NCI-H2081 (cell line): ENCODE data around the gene EBF3.
"Not testable (repeated sequence)": the region's sequence is repeated elsewhere in the genome, so short reads cannot be mapped to it uniquely, and the experiment has no call there.

ENCODE experiments used
- DNase-seq, 2 experiments: peaks; one replicate each; lab custom pipeline; 2025; lab: John Stamatoyannopoulos, UW

Gene EBF3

DNA sequence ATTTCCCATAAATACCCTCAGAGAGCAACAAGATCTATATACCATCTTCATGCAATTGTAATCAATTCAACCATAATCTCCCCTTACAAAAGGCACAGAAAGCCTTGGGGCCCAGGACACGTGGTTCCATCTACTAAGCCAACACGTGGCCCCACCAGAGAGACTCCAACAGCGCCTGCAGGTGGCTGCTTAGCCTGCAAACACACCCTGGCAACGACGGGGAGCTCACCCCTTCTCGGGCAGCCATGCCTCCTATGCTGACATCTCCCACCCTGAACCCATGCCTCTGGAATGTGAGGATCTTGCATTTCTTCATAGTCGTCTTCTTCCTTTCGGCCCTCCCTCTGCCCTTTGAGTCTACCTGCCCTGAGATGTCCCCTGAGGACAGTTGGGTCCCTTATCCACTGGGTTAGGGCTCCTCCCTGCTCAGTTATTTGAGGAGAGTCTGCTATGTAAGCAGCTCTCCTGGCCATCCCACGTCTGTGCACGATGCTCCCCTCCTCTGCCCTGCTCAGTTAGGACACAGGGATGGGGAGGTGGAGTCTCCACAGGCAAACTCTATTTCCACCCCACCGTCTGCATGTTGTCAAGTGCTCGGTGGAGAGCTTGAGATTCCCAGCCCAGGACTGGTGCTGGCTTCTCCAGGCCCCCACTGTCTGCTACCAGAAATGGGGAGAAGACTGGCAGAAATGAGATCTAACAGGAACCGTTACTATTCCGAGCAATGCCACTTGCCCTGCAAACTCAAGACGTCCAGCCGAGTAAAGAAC lies 36.5 kb downstream of the EBF3 start:
- DNase-seq, result no peak

DNA sequence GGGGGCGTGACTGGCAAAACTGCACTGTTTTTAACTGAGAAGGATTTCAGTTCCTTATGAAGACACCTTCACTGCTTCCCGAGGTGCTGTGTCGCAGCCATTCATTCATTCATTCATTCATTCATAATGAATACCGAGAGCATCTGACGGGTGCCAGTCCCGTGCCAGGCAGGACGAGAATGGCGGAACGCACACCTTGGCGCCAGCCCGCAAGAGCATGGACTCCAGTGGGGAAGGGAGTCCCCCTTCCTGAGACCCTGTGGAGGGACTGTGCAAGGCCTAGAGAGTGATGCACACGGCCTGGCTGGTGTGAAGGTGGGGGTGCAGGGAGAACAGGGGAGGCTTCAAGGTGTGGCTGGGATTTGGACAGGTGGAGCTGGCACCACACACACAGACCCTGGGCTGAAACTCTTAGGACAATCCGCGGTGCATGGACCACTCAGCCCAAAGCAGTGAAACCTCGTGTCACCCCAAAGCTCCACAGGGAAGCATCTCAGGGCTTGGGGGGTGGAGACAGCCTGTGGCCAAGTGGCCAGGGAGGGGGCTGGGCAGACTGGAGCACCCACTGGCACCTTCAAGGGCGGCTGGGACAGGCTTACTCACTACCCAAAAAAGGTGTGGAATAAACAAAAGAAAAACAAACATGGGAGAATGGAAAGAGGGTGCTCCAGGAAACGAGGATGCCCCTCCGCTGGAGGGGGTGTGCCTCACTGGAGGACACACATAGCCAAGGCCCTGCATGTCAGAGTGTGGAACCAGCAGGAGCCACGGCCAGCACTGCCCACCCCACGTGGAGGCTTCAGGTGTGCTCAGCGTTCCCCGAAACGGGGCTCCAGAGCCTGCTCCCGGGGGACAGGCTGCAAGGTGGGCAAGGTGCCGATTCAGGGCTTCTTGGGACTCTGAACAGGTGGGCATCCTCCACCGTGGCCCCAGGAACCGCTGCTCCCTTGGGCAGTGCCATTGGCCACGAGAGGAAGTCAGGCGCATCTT lies 37.7 kb downstream of the EBF3 start:
- DNase-seq, result no peak

DNA sequence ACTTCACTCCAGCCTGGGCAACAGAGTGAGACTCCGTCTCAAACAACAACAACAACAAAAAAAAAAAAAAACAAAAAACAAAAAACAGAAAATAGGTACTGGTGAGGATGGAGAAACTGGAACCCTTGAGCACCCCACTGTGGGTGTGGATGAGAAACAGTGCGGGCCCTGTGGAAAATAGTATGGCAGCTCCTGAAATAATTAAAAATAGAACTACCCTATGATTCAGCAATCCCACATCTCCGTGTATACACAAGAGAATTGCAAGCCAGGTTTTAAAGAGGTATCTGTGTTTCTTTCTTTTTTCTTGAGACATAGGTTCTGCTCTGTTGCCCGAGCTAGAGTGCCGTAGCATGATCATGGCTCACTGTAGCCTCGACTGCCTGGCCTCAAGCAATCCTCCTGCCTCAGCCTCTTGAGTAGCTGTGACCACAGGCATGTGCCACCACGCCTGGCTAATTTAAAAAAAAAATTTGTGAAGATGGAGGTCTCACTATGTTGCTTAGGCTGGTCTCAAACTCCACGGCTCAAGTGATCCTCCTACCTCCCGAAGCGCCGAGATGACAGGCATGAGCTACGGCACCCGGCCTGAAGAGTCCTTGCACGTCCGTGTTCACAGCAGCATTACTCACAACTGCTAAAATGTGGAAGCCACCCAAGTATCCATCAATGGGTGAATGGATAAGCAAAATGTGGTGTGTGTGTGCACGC lies 39.5 kb downstream of the EBF3 start:
- no peak for DNase-seq

- no peak for DNase-seq
Observed at GRCh38 chr10:129922598-129923123, 41.4 kb downstream of the EBF3 start.

DNA sequence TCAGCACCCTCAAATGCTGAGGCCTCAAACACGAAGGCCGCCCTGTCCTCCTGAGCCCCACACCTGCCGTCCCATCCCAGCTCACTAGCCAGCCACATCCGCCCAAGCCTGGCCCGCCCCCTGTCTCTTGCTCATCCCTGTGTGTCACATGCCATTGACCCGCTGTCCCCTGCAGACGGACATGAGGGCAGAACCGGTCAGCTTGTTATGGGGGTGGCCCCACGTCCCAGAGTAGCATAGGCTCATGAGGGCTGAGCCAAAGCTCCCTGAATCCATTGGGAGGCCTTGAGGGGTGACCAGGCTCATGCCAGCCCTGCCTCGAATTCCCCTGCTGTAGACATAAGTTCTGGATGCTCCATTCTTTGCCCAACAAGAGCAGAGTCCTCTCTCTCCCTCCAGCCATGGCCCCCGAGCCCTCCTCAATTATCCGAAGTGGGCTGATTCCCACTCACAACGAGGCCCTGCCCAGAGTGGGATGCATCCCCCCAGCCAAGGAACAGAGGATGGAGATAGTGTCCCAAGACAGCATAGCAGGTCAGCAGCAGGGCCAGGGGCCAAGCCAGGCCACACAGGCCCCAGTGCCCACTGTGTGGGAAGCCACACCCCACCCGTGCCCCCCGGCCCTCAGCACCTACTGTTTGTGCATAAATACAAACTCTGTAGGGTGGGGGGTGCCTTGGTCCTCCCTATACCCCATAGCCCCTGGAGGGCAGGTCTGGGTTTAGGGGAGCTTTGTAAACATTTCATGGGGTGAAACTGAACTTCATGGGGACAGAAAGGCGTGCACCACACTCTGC lies 42.1 kb downstream of the EBF3 start:
- DNase-seq, result no peak

DNA sequence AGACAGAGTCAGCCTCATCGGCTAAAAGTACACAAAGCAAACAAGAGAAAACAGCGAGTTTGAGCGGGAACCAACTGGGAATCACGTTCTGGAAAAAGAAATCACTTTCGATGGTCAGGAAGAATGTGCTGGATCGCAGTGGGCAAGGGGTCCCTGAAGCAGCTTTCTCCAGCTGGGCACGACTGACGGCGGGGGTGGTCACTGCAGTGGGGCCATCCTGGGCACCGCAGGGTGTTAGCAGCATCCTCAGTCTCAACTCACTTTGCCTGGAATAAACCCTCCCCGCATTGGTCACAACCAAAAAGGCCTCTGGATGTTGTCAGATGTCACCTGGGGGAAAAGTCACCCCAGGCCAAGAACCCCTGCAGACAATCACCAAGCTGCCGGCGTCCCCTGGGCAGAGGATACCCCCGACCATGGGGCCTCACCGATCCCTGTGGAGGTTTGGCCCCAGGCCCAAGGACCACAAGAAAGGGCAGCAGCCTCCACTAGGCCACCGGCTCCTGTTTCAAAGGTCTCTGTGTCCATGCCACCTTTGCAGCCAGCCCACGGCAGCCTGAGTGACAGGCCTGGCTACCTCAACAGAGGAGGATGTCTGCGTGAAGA lies 42.9 kb downstream of the EBF3 start:
- DNase-seq, result no peak

DNA sequence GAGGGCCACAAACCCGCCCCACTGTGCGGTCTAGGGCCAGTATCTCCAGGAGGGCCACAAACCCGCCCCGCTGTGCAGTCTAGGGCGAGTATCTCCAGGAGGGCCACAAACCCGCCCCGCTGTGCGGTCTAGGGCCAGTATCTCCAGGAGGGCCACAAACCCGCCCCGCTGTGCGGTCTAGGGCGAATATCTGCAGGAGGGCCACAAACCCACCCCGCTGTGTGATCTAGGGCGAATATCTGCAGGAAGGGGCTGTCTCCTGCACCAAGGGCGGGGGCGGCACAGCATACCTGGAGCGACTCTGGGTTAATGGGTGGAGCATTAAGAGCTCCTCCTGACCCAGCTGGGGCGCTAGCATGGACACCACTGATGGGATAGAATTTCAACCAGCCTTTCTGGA lies 43.9 kb downstream of the EBF3 start:
- DNase-seq, result not testable (repeated sequence)

- DNase-seq, result no peak
Observed at GRCh38 chr10:129919358-129919757, 44.7 kb downstream of the EBF3 start.

DNA sequence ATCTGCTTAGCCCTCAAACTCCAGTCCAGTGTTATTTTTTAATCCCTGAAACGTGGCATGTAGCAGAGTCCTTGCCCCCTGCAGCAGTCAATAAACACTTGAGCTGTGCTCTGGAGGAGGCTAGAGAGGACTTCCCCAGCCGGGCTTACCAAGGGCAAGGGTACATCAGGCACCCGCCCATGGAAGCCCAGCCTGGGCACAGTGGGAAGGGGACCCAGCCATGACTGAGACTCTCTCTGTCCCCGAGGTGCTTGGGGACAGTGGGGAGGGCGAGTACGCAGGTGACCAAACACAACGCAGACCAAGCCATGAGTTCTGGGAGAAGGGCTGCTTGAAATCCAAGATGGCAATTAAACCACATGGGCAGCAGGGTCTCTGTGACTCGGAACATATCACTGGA lies 45.2 kb downstream of the EBF3 start:
- DNase-seq, result no peak

- no peak for DNase-seq
Observed at GRCh38 chr10:129918401-129918800, 45.7 kb downstream of the EBF3 start.

- DNase-seq, result no peak
Observed at GRCh38 chr10:129917936-129918335, 46.1 kb downstream of the EBF3 start.

- no peak for DNase-seq
Observed at GRCh38 chr10:129916506-129916995, 47.5 kb downstream of the EBF3 start.

- no peak for DNase-seq
Observed at GRCh38 chr10:129915526-129916378, 48.3 kb downstream of the EBF3 start.

DNA sequence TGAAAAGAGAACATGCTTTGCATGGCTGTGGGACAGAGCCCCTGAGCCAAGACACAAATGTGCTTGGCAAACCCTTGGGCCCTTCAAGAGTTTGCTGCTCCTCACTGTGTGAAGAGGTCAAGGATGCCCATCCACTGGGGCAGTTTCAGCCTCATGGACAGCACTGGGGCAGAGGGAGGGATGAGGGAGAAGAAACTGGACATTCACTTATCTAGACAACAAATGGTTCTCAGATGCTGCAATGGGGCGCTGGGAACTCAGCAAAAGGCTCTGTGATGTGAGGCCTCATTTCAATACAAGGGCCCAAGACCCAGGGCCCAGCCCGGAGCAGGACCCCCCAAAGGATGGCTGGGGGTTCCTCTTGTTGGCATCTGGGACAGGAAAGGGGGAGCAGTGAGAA lies 49.1 kb downstream of the EBF3 start:
- no peak for DNase-seq

- no peak for DNase-seq
Observed at GRCh38 chr10:129914153-129914855, 49.8 kb downstream of the EBF3 start.

DNA sequence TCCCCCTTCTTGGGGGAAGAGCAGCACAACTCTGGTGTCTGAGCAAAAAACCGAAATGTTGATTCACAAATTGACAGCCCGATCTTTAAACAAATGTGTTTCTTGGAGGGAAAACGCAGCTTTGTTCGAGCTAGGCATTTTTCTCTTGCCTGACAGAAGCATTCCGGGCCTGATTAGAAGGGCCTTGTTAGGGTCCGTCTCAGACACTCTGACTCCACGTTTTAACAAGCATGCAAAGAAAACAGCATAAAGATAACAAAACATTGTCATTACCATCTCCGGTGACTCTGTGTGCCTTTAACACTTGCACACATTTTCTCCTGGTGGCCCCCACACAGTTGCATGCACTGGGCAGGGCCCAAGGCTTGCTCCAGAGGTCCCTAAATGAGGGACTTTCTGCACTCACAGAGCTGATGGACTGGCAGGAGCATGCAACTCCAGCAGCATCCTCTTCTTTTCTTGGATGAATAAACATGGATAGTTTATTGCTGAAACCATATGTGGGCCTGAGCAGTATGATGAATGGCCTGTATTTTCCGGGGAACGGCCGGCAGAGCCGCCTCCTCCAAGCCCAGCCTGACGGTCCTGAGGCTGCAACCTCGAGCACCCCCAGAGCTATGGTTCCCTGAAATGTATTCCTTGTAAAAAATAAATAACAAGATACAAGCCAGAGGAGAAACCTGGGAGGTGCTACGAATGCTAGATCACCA lies 50.9 kb downstream of the EBF3 start:
- DNase-seq, result no peak

GRCh38 chr10:129912166-129912917 lies 51.7 kb downstream of the EBF3 start:
- no peak for DNase-seq
